ENCODE results near the gene RAB40C. TPM values are rescaled to one million over a fixed set of nuclear protein-coding genes. Genes with fewer than 3 reads are reported as not detected.
A peak's percentile ranks its signal among the peaks of the same experiment; 100 is the strongest.

RAB40C gene
- polyA plus RNA-seq, 1 donor (not counting 4 experiments of a cell fraction or from before 2014, with no cell fraction given): 4.0 TPM

GRCh38 chr16:643050-643368, 53.1 kb downstream of the RAB40C start:
- Histone ChIP-seq H3K27me3 (ENCODE audit: control insufficient read depth, extremely low read depth, insufficient read depth, low read length) (no peaks in the 10 kb centered on the region), H3K9me1 (ENCODE audit: control insufficient read depth, extremely low read depth, insufficient read depth, low read length) (peaks cover 2% of the 10 kb centered on the region), H3K36me3 (ENCODE audit: control insufficient read depth in 2 of 2, extremely low read depth in 1 of 2, insufficient read depth in 2 of 2, low read length in 2 of 2) (no peaks in the 10 kb centered on the region), H3K4me3 (ENCODE audit: control insufficient read depth in 2 of 3, extremely low read depth in 1 of 3, insufficient read depth in 2 of 3, low read depth in 1 of 3, low read length in 3 of 3) (peak overlapping the region; percentile 53 to 69 (median 65)), H3K79me2 (ENCODE audit: control insufficient read depth, insufficient read depth, low read length) (peaks cover 2% of the 10 kb centered on the region), H3K9me3 (ENCODE audit: control insufficient read depth, low read depth, low read length) (no peaks in the 10 kb centered on the region), H3K27ac (ENCODE audit: control insufficient read depth, insufficient read depth, low read length) (no peak overlapping the region), H3K4me1 (ENCODE audit: control insufficient read depth, extremely low read depth, insufficient read depth, low read length) (peaks cover 5% of the 10 kb centered on the region), H2AFZ (ENCODE audit: control insufficient read depth, low read length) (no peak overlapping the region), H4K20me1 (ENCODE audit: control insufficient read depth, extremely low read depth, insufficient read depth, low read length) (no peaks in the 10 kb centered on the region), H3K9ac (ENCODE audit: control insufficient read depth, extremely low read depth, insufficient read depth, low read length) (peak overlapping the region; percentile 67), H3K4me2 (ENCODE audit: control insufficient read depth, extremely low read depth, insufficient read depth, low read depth, low read length) (peak overlapping the region; percentile 80)
- dilution Hi-C loops (cut with MboI; ENCODE audit: extremely low pct_ligation_motif_present, low sequenced_read_pairs): no loop called here
- TF ChIP-seq CTCF (optimal IDR thresholded peaks at IDR 0.05 in 1 of 3, IDR thresholded peaks at IDR 0.05 in 1 of 3, conservative IDR thresholded peaks at IDR 0.05 in 1 of 3; ENCODE audit: extremely low read depth in 1 of 3, insufficient read depth in 2 of 3, low read length in 3 of 3) (no peak), EZH2 (IDR thresholded peaks at IDR 0.05; ENCODE audit: low read length) (no peak)
- FAIRE-seq (no peak), DNase-seq (ENCODE audit: low read depth, low spot score) (no peak)

GRCh38 chr16:644556-644955, 54.7 kb downstream of the RAB40C start:
- Histone ChIP-seq H3K9me1 (ENCODE audit: control insufficient read depth, extremely low read depth, insufficient read depth, low read length) (peaks cover 2% of the 10 kb centered on the region), H3K36me3 (ENCODE audit: control insufficient read depth in 2 of 2, extremely low read depth in 1 of 2, insufficient read depth in 2 of 2, low read length in 2 of 2) (no peaks in the 10 kb centered on the region), H3K27me3 (ENCODE audit: control insufficient read depth, extremely low read depth, insufficient read depth, low read length) (no peaks in the 10 kb centered on the region), H3K4me1 (ENCODE audit: control insufficient read depth, extremely low read depth, insufficient read depth, low read length) (peaks cover 9% of the 10 kb centered on the region), H3K9ac (ENCODE audit: control insufficient read depth, extremely low read depth, insufficient read depth, low read length) (no peak overlapping the region), H3K79me2 (ENCODE audit: control insufficient read depth, insufficient read depth, low read length) (peaks cover 3% of the 10 kb centered on the region), H4K20me1 (ENCODE audit: control insufficient read depth, extremely low read depth, insufficient read depth, low read length) (no peaks in the 10 kb centered on the region), H3K4me3 (ENCODE audit: control insufficient read depth in 2 of 3, extremely low read depth in 1 of 3, insufficient read depth in 2 of 3, low read depth in 1 of 3, low read length in 3 of 3) (no peak overlapping the region), H3K4me2 (ENCODE audit: control insufficient read depth, extremely low read depth, insufficient read depth, low read depth, low read length) (no peak overlapping the region), H2AFZ (ENCODE audit: control insufficient read depth, low read length) (no peak overlapping the region), H3K9me3 (ENCODE audit: control insufficient read depth, low read depth, low read length) (no peaks in the 10 kb centered on the region), H3K27ac (ENCODE audit: control insufficient read depth, insufficient read depth, low read length) (no peak overlapping the region)
- DNase-seq (ENCODE audit: low read depth, low spot score): no peak
- dilution Hi-C loops (cut with MboI; ENCODE audit: extremely low pct_ligation_motif_present, low sequenced_read_pairs): no loop called here
- no peak for FAIRE-seq
- TF ChIP-seq CTCF (optimal IDR thresholded peaks at IDR 0.05 in 1 of 3, IDR thresholded peaks at IDR 0.05 in 1 of 3, conservative IDR thresholded peaks at IDR 0.05 in 1 of 3; ENCODE audit: extremely low read depth in 1 of 3, insufficient read depth in 2 of 3, low read length in 3 of 3) (no peak), EZH2 (IDR thresholded peaks at IDR 0.05; ENCODE audit: low read length) (no peak)

Measured in keratinocyte (primary cell).